Measurements from ENCODE around the gene IMMP2L. TPM values are rescaled to one million over a fixed set of nuclear protein-coding genes. Genes with fewer than 3 reads are reported as not detected.

Gene IMMP2L
- total and polyA plus RNA-seq, 2 of the 13 experiments (the other 11 are each of a cell fraction or from before 2014, with no cell fraction given) = 7.8 to 16.9 TPM

GRCh38 chr7:111510062-111510461 is 52.2 kb downstream of the IMMP2L start:
- H3K4me1 ChIP-seq (ENCODE audit: insufficient read depth, low read length) = no peaks in the 10 kb centered on the region
- TF ChIP-seq SIN3B (IDR thresholded peaks at IDR 0.05; ENCODE audit: low read length) (no peak), SKI (IDR thresholded peaks at IDR 0.05; ENCODE audit: partially characterized antibody) (no peak), ZNF839 (CRISPR knock-in tag; IDR thresholded peaks at IDR 0.05; ENCODE audit: borderline replicate concordance) (no peak), KLF16 (CRISPR knock-in tag; IDR thresholded peaks at IDR 0.05) (no peak), ZNF512 (CRISPR knock-in tag; IDR thresholded peaks at IDR 0.05) (no peak), ZBTB14 (CRISPR knock-in tag; IDR thresholded peaks at IDR 0.05) (no peak), GMEB1 (CRISPR knock-in tag; IDR thresholded peaks at IDR 0.05; ENCODE audit: borderline replicate concordance) (no peak), ZNF331 (CRISPR knock-in tag; IDR thresholded peaks at IDR 0.05) (no peak), GLI4 (CRISPR knock-in tag; IDR thresholded peaks at IDR 0.05; ENCODE audit: borderline replicate concordance) (no peak), MED8 (CRISPR knock-in tag; IDR thresholded peaks at IDR 0.05; ENCODE audit: insufficient replicate concordance) (no peak), KLF12 (CRISPR knock-in tag; IDR thresholded peaks at IDR 0.05; ENCODE audit: borderline replicate concordance) (no peak), CHD4 (IDR thresholded peaks at IDR 0.05; ENCODE audit: borderline replicate concordance, low read length) (no peak), SYNCRIP (IDR thresholded peaks at IDR 0.05; ENCODE audit: insufficient read depth, low read depth, low read length) (no peak), ZNF703 (CRISPR knock-in tag; IDR thresholded peaks at IDR 0.05; ENCODE audit: borderline replicate concordance) (no peak)
- TF ChIP-seq, protein P1, sequence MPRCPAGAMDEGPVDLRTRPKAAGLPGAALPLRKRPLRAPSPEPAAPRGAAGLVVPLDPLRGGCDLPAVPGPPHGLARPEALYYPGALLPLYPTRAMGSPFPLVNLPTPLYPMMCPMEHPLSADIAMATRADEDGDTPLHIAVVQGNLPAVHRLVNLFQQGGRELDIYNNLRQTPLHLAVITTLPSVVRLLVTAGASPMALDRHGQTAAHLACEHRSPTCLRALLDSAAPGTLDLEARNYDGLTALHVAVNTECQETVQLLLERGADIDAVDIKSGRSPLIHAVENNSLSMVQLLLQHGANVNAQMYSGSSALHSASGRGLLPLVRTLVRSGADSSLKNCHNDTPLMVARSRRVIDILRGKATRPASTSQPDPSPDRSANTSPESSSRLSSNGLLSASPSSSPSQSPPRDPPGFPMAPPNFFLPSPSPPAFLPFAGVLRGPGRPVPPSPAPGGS (CRISPR knock-in tag; IDR thresholded peaks at IDR 0.05) = no peak
- TF ChIP-seq, protein P2, sequence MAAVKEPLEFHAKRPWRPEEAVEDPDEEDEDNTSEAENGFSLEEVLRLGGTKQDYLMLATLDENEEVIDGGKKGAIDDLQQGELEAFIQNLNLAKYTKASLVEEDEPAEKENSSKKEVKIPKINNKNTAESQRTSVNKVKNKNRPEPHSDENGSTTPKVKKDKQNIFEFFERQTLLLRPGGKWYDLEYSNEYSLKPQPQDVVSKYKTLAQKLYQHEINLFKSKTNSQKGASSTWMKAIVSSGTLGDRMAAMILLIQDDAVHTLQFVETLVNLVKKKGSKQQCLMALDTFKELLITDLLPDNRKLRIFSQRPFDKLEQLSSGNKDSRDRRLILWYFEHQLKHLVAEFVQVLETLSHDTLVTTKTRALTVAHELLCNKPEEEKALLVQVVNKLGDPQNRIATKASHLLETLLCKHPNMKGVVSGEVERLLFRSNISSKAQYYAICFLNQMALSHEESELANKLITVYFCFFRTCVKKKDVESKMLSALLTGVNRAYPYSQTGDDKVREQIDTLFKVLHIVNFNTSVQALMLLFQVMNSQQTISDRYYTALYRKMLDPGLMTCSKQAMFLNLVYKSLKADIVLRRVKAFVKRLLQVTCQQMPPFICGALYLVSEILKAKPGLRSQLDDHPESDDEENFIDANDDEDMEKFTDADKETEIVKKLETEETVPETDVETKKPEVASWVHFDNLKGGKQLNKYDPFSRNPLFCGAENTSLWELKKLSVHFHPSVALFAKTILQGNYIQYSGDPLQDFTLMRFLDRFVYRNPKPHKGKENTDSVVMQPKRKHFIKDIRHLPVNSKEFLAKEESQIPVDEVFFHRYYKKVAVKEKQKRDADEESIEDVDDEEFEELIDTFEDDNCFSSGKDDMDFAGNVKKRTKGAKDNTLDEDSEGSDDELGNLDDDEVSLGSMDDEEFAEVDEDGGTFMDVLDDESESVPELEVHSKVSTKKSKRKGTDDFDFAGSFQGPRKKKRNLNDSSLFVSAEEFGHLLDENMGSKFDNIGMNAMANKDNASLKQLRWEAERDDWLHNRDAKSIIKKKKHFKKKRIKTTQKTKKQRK (IDR thresholded peaks at IDR 0.05; ENCODE audit: low read length) = no peak

More at GRCh38 chr7:111510062-111510461, 52.2 kb downstream of the IMMP2L start:
- WGBS (ENCODE audit: low lambda C conversion rate) = 90% methylated on average over 4 of the region's 4 CpGs
- Histone ChIP-seq H3K9ac (ENCODE audit: insufficient read depth, low read depth, low read length) (no peak overlapping the region), H2AFZ (ENCODE audit: low read length) (no peak overlapping the region), H3K36me3 (replicated peaks in 1 of 2; ENCODE audit: control insufficient read depth in 1 of 2, insufficient read depth in 2 of 2, low read length in 2 of 2) (no peaks in the 10 kb centered on the region), H3K27ac (ENCODE audit: extremely low read length, insufficient read depth, low read length) (no peak overlapping the region), H3K4me2 (ENCODE audit: low read depth, low read length) (no peak overlapping the region), H3K27me3 (ENCODE audit: control insufficient read depth in 1 of 2, insufficient read depth in 2 of 2, low read length in 2 of 2) (no peaks in the 10 kb centered on the region), H3K9me3 (ENCODE audit: low read length) (no peaks in the 10 kb centered on the region), H4K20me1 (ENCODE audit: insufficient read depth, low read length) (no peaks in the 10 kb centered on the region), H3K79me2 (ENCODE audit: insufficient read depth, low read length) (no peaks in the 10 kb centered on the region), H3K4me3 (replicated peaks in 1 of 3; ENCODE audit: insufficient read depth in 1 of 3, low read depth in 2 of 3, low read length in 3 of 3) (no peak overlapping the region)
- intact Hi-C loops (cut with micrococcal nuclease; ENCODE audit: unreplicated experiment) = no loop called here
- ChIA-PET CTCF (ENCODE audit: low intra/inter-chr PET ratio, low total read pairs) (no interaction called here), POLR2A (no interaction called here)
- FAIRE-seq (no peak), ATAC-seq (no peak), DNase-seq (ENCODE audit: low spot score) (no peak)
- BruUV-seq (replicated peaks) = no TSS peak
- in situ Hi-C loops (cut with HindIII; ENCODE audit: extremely low pct_ligation_motif_present, low pct_unique_long_range_greater_than_20kb) = no loop called here

Data from HepG2 (cell line).